Tibial nerve (tissue), 4 donors: ENCODE results near the gene VWA8.

Experiments
- EP300 ChIP-seq, 2 donors: sonication (generic); formaldehyde crosslinking; IDR thresholded peaks; one replicate each; pipeline ENCODE4 v1.6.1; 2017; ENCODE audit warnings: antibody characterized with exemption in 2 of 2, mild to moderate bottlenecking in 1 of 2
- POLR2A ChIP-seq, 2 donors: fragments of 450-650 bp; IDR thresholded peaks; one replicate each; pipeline ENCODE4 v1.6.1; 2017; ENCODE audit warnings: antibody characterized with exemption in 2 of 2, mild to moderate bottlenecking in 2 of 2, moderate library complexity in 2 of 2
- TF ChIP-seq, protein P1 (sequence below), 5 experiments: fragments of 200-600 bp in 3 of 5; fragments of 450-650 bp in 2 of 5; sonication (generic) in 3 of 5; IDR thresholded peaks; one replicate each; pipeline ENCODE4 v1.5.1; 2016 to 2019; ENCODE audit warnings: antibody characterized with exemption in 5 of 5, mild to moderate bottlenecking in 3 of 5, moderate library complexity in 2 of 5

DNA sequence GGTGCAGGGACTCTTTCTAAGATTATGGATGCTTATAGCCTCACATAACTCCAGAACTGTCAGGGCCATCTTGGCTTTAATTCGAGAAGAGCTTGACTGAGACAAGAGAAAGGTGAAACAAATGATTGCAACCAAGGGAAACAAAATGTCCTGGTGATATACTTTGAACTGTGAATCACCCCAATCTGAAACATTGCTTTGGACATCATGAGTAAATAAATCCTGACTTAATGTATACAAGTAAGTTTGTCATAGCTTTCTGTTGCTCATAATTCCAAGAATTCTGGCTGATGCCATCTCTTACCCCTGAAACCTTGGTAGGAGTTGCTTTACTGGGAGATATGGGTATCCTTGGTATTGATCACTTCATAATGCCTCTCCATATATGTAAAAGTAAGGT, 5.8 kb upstream of the VWA8 start:
- TF ChIP-seq, protein P1, sequence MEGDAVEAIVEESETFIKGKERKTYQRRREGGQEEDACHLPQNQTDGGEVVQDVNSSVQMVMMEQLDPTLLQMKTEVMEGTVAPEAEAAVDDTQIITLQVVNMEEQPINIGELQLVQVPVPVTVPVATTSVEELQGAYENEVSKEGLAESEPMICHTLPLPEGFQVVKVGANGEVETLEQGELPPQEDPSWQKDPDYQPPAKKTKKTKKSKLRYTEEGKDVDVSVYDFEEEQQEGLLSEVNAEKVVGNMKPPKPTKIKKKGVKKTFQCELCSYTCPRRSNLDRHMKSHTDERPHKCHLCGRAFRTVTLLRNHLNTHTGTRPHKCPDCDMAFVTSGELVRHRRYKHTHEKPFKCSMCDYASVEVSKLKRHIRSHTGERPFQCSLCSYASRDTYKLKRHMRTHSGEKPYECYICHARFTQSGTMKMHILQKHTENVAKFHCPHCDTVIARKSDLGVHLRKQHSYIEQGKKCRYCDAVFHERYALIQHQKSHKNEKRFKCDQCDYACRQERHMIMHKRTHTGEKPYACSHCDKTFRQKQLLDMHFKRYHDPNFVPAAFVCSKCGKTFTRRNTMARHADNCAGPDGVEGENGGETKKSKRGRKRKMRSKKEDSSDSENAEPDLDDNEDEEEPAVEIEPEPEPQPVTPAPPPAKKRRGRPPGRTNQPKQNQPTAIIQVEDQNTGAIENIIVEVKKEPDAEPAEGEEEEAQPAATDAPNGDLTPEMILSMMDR (IDR thresholded peaks at IDR 0.05): no peak
- no peak for TF ChIP-seq POLR2A (IDR thresholded peaks at IDR 0.05)
- TF ChIP-seq EP300 (IDR thresholded peaks at IDR 0.05): no peak
